HG02623 (cell line): ENCODE results near the gene U2AF1.
A peak's percentile ranks its signal among the peaks of the same experiment; 100 is the strongest.
"Not testable (repeated sequence)": the region's sequence is repeated elsewhere in the genome, so short reads cannot be mapped to it uniquely, and the experiment has no call there.

Experiments used
- ATAC-seq: cut with Tn5 transposase; IDR thresholded peaks from one replicate; pipeline ENCODE4 v1.9.1; 2021; ENCODE audit warnings: moderate library complexity; ENCODE audit not compliant: unreplicated experiment

U2AF1 gene

GRCh38 chr21:43106965-43107793 lies at the start of gene U2AF1:
Gene U2AF1 (minus strand): TSS chr21:43107570. CDS start chr21:43107494, 76 bp downstream.
- ATAC-seq, result peak; percentile 67

GRCh38 chr21:43153601-43154000 lies 46.2 kb upstream of the U2AF1 start:
- ATAC-seq, result not testable (repeated sequence)

GRCh38 chr21:43149344-43149743 lies 42.0 kb upstream of the U2AF1 start:
- ATAC-seq, result not testable (repeated sequence)

- ATAC-seq, result not testable (repeated sequence)
Measured at GRCh38 chr21:43147999-43148398, 40.6 kb upstream of the U2AF1 start.

- not testable (repeated sequence) for ATAC-seq
Measured at GRCh38 chr21:43146637-43147036, 39.3 kb upstream of the U2AF1 start.

GRCh38 chr21:43141407-43141806 lies 34.0 kb upstream of the U2AF1 start:
- ATAC-seq, result not testable (repeated sequence)

- ATAC-seq, result not testable (repeated sequence)
Measured at GRCh38 chr21:43138944-43139343, 31.6 kb upstream of the U2AF1 start.

GRCh38 chr21:43134520-43134919 lies 27.1 kb upstream of the U2AF1 start:
- not testable (repeated sequence) for ATAC-seq

- not testable (repeated sequence) for ATAC-seq
Measured at GRCh38 chr21:43130094-43130493, 22.7 kb upstream of the U2AF1 start.

GRCh38 chr21:43115956-43116355 lies 8.6 kb upstream of the U2AF1 start:
- ATAC-seq, result not testable (repeated sequence)

GRCh38 chr21:43114483-43114882 lies 7.1 kb upstream of the U2AF1 start:
- ATAC-seq, result not testable (repeated sequence)

- ATAC-seq, result not testable (repeated sequence)
Measured at GRCh38 chr21:43109006-43109405, 1.6 kb upstream of the U2AF1 start.

- ATAC-seq, result not testable (repeated sequence)
Measured at GRCh38 chr21:43108177-43108576, 807 bp upstream of the U2AF1 start.

- not testable (repeated sequence) for ATAC-seq
Measured at GRCh38 chr21:43107794-43108137, 396 bp upstream of the U2AF1 start.

GRCh38 chr21:43104642-43105041 lies 2.7 kb downstream of the U2AF1 start:
- not testable (repeated sequence) for ATAC-seq

- not testable (repeated sequence) for ATAC-seq
Measured at GRCh38 chr21:43102281-43102680, 5.1 kb downstream of the U2AF1 start.

- ATAC-seq, result not testable (repeated sequence)
Measured at GRCh38 chr21:43101676-43102075, 5.7 kb downstream of the U2AF1 start.

- ATAC-seq, result not testable (repeated sequence)
Measured at GRCh38 chr21:43101000-43101399, 6.4 kb downstream of the U2AF1 start.

GRCh38 chr21:43091979-43092614 lies 15.3 kb downstream of the U2AF1 start:
- not testable (repeated sequence) for ATAC-seq

- not testable (repeated sequence) for ATAC-seq
Measured at GRCh38 chr21:43090947-43091346, 16.4 kb downstream of the U2AF1 start.

- not testable (repeated sequence) for ATAC-seq
Measured at GRCh38 chr21:43089463-43089862, 17.9 kb downstream of the U2AF1 start.
